Mesenteric fat pad (tissue), 1 donor: ENCODE results near the gene DENND4A. TPM values are rescaled to one million over a fixed set of nuclear protein-coding genes. Genes with fewer than 3 reads are reported as not detected.
"Not testable (repeated sequence)": the region's sequence is repeated elsewhere in the genome, so short reads cannot be mapped to it uniquely, and the experiment has no call there.

Source experiments
- DNase-seq: peaks from one replicate; pipeline ENCODE4 v3.0.0-alpha.2; 2020; ENCODE audit warnings: low spot score
- total RNA-seq: library from RNA; stranded (reverse); fragmentation: NEBNext Ultra II Directional; extraction: Animal tissue kit (Norgen Biotek cat#: 25700); gene quantifications from one replicate; pipeline ENCODE4 v1.2.1, GENCODE V29; 2021
- donor health status: DM: yes; HTN: yes; CAD: no.

The DENND4A gene
- total RNA-seq, 1 donor from 2014 or later = 30.4 TPM

DNA sequence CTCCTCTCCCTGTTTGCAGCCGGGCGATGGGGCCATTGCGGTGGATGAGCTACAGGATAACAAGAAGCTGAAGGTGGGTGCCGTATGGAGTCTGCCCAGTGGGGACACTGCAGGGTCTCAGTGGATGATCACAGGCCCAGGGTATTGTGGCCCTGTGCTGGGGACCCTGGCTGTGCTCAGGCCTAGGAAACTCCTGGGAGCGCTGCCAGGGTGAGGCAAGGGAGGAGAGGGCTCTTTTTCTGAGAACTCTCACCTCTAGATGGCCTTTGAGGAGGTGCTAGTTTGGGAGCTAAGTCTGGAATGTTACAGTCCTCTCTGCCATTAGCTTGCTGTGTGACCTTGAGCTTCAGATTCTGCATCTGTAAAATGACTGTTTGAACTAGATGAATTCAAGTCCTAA is 154.0 kb downstream of the DENND4A start:
- DNase-seq = no peak

DNA sequence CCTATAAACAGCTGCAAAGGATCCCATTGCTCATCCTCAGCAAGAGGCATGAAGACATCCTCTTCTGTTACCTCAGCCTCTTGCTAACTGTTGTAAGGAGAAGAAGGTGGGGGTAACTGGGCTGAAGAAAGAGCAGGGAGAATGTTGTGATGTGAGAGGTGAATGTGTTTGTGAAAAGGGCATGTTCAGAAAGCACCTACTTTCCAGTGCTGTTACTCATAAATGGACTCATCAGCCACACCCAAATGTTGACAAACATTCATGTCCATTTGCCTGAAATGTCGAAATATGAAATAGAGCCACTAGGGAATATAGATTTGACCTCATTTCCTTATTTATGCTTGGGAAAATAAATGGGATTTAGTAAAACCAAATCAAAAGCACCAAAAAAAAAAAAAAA is 157.7 kb downstream of the DENND4A start:
- no peak for DNase-seq

DNA sequence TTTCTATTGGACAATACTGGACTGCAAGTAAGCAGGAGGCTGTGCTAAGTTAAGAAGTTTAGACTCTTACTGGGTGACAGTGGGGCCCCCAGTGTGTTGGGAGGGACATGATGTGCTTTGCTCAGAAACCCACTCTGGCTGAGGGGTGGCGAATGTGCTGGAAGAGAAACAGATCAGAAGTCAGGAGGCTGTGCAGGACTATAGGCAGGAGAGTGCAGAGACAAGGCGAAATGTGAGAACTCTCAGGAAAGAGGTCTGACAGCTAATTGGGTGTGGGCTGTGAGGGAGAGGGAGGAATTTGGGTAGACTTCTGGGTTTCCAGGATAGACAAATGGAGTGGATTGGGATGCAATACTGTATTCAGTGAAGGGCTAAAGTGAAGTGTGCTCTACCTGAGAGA is 158.3 kb downstream of the DENND4A start:
- no peak for DNase-seq

DNA sequence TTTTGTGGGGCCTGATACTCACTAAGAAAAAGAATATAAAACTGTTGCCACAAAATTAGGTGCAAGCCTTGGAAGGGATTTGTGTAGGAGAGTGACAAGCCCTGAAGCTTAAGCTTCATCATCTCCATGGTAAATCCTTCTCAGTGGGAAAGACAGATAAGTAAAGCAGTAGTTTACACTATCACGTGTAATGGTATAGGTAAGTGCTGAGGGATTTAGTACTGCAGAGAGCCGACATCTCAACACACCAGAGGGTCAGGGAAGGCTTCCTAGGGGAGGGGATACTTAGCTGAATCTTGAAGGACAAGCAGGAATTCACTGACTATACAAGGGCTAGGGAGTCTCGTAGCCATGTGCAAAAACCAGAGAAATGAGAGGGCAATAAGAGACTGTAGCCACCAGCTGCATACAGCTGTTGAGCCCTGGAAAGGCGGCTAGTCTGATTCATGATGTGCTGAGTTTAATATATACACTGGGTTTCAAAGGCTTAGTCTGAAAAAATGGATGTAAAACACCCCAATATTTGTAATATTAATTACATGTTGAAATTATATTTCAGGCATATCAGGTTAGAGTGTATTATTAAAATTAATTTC is 159.2 kb downstream of the DENND4A start:
- DNase-seq = no peak

DNA sequence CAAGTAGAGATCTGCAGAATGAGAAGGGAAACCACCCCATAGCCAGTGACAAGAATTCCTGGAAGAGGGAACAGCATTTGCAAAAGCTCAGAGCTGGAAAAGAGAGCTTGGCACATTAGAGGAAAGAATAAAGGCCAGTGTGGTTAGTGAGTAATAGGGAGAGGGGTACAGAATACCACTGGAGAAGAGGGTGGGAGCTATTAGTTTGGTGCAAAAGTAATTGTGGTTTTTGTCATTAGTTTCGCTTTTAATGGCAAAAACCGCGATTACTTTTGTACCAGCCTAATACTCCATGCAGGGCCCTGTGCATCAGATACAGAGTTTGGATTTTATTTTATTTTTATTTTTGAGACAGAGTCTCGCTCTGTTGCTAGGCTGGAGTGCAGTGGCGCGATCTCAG is 160.6 kb downstream of the DENND4A start:
- no peak for DNase-seq

DNA sequence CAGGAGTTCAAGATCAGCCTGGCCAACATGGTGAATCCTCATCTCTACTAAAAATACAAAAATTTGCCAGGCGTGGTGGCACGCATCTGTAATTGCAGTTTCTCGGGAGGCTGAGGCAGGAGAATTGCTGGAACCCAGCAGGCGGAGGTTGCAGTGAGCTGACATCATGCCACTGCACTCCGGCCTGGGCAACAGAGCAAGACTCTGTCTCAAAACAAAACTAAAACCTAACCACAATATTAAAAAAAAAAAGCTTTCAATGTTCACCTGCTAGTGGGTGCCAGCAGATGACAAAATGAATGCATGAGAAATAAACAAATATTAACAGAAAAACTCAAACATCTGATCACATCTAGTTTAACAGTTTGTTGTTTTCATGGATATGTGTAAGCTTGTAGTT is 161.3 kb downstream of the DENND4A start:
- DNase-seq = no peak

DNA sequence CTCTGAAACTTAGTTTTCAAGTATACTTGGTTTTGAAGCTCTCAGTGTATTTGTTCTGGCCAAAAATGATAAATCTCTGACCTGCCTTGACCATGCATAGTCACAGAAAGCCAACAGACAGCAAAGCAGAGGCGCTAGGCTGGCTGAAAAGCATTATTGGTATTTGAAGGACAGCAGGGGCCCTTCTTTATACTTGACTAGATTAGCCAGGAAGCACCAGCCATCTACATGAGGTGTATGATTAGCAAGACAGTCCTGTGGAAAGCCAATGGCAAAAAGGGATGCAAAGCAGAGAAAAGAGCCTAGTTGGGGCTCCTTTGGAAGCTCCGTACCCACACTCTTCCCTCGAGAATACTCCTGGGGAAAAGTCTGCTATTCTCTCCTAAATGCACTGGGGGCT is 162.5 kb downstream of the DENND4A start:
- no peak for DNase-seq

DNA sequence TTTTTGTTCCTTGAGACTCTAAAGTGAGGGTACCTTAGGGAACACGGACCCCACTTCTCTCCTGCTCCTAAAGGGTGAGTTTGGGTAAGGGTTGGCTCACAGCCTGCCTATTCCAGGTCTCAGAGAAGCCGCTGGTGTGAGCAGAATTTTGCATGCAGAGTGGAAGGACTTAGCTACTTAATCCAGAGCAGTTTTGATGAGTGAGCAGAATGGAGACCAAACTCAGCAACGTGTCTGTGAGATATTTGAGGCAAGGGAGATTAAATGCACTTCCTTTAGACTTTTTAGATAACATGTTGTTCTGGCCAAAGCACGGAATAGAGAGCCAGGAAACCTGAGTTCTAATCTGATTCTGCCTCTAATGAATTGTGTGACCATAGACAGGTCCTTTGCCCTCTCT is 165.2 kb downstream of the DENND4A start:
- DNase-seq = no peak

DNA sequence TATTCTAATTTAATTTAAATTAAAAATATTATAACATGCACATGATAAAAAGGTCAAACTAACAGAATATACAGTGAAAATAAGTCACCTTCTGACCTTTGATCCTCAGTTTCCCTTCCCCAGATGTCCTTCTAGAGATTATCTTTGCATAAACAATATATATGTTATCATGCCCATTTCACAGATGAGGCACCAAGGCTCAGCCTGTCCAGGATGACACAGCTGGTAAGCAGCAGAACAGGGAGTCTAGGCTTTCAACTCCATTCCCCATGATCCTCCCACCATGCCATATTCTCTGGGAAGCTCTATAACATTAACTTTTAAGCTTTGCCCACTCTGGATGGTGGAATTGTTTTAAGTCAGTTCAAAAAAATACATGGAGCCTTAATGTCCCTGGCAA is 169.0 kb downstream of the DENND4A start:
- DNase-seq = no peak

DNA sequence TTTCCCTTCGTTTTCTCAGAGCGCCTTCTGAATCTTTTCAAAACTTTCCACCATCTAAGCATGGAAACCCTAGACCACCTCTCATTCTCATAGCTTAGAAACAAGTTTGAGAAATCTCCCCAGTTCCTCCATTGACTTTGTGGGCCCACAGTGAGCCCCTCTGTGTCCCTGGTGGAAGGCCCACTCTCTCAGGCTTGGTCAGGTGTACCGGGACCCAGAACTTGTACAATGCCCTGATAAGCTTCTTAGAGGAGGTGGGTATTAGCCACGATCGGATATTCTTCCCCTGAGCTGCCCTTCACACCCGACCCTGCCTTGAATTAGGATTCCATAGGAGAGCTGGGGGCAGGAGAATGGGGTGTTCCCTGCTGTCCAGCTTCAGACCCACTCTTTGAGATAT is 170.5 kb downstream of the DENND4A start, which contains the start of gene SLC24A1:
TSS of gene SLC24A1 (plus strand) at position 301 of the 400 bp plus-strand sequence. CDS start 2,143 bp downstream, outside the sequence.
- DNase-seq = no peak

DNA sequence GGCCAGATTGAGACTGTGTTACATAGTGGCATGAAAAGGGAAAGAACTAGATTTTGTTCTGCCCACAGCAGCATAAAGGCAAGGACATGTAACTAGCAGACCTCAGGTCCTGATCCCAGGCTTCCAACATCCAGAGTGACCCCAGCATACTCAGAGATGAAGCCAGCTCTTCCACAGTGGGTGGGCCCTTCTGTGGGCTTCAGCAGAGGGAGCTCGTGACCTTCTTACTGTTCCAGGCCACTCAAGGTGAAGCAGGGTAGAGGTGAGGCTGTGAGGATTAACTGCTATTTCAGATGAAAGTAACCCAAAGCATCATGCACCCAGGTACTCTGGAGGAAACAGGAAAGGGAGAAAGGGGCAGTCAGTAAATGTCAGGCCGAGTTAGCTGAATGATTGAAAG is 171.3 kb downstream of the DENND4A start:
- DNase-seq = no peak

DNA sequence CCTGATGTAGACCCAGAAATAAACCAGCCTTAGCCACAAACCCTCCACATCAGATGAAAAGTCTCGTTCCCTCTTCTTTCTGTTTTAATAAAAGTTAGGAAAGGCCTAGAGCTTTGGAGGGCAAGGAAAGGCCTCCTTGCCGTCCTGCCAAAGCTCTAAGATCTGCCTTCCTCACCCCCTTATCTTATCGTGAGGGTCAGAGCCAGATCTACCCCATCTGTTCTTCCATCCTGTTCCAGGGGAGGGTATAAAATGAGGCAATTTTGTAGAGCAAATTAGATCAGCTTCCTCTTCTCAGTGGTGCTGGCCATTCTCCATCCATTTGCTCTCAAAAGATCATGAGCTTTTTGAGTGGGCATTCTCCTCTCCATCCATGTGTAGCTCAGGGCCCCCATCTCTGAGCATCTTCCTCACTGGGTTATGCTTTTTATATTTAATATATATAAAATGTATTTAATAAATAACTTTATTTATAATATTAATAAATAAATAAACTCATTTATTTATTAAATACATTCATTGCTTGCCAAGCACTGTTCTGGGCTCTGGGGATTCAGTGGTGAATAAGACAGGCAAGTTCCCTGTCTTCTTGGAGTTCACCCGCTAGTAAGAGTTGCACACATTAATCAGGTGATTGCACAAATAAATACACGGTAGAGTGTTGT is 172.3 kb downstream of the DENND4A start:
- DNase-seq = no peak

DNA sequence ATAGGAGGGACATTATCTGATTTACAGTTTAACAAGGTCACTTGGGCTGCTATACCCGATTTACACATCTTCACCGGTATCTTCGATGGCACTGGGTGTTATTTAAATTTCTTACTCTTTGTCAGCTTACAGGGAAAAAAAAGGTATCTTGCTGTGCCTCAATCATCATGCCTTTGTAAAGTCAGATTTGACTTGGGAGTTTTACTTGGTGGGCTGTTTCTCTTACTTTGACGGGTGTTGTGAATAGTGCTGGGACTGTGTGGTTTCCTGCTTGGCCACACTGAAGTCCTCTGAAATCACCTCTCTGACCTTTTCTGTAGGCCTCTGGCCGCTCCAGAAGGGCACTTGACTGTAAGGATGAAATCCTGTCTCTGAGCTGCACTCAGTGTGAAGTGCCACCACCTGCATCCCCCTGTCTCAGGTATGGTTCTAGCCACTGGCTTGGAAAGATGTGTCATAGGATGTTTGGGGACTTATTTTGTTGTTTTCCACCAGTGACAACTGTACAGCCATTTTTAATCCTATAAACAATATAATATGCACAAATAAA is 173.5 kb downstream of the DENND4A start:
- no peak for DNase-seq

DNA sequence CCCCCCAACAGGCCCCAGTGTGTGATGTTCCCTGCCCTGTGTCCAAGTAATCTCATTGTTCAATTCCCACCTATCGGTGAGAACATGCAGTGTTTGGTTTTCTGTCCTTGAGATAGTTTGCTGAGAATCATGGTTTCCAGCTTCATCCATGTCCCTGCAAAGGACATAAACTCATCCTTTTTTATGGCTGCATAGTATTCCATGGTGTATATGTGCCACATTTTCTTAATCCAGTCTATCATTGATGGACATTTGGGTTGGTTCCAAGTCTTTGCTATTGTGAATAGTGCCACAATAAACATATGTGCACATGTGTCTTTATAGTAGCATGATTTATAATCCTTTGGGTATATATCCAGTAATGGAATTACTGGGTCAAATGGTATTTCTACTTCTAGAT is 176.2 kb downstream of the DENND4A start:
- not testable (repeated sequence) for DNase-seq

DNA sequence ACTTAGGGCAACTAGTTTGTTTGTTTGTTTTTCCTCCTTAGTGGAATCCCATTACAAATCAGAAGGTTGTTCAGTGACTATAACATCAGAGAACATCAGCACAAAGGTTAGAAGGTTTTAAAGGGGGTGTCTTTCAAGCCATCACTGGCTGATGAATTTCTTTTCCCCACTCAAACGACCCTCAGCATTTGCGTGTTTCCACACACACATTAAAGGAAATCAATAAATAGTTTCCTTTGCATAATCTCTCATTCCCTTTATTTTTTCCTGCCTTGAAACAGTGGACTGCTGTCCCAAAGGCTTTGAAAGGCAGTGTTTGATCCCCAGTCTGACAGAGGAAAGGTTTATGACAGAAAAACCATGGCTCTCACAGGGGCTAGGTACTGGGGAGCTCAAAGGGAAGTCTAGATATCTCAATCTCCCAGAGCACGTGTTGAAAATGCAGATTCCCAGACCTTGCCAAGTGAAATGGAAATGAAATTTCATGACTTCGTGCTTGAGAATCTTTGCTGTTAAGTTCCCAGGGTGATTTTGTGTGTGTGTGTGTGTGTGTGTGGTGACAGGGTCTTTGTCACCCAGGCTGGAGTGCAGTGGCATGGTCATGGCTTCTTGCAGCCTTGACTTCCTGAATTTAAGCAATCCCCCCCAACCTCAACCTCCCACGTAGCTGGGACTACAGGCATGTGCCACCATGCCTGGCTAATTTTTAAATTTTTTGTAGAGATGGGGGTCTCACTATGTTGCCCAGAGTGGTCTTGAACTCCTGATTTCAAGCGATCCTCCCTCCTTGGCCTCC is 178.9 kb downstream of the DENND4A start:
- DNase-seq = no peak

DNA sequence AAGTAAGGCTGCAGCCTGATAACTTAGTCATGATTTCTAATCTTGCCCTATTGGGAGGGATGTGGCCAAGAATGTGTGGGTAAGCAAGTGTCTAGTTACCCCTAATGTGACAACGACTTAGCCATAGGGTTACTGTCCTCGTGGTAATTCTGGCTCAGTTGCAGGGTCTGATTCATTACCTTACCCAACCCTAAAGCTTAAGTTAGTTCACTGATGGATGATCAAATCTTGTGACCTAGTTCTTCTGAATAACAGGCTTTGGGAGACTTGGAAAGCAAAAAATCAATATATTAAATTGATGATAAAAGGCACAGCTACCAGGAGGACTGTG is 179.5 kb downstream of the DENND4A start:
- no peak for DNase-seq

DNA sequence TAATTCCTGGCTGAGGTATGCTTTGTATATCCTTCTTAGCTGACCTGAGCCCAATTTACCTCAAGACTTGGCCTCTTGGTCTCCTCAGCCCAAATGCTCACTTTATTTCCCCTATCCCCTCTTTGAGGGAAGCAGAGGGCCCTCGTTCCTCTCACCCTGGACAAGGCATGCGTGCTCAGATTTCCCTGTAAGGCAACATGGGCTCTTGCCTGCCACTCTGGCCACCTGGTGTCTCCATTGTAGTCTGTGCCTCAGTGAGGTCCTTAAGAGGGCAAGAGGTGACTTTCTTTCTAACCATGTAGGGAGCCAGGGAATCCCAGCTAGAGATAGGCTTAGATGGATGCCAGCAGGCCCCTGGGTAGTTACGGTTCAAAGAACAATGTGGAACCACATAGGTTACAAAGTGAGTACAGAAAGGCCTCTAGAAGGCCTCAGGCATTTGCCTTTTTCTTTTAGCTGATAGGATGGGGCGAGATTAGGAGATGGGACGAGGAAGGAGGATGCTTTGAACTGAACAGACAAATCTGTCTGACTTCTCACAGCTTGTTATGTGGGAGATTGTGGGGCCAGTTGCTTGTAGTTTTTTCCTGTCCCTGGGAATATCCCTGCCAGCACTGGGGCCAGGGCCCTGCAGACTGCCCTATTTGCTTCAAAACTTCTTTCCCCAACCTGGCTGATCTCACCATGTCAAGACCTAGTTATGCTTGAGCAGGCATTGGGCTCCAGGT is 180.0 kb downstream of the DENND4A start:
- no peak for DNase-seq

DNA sequence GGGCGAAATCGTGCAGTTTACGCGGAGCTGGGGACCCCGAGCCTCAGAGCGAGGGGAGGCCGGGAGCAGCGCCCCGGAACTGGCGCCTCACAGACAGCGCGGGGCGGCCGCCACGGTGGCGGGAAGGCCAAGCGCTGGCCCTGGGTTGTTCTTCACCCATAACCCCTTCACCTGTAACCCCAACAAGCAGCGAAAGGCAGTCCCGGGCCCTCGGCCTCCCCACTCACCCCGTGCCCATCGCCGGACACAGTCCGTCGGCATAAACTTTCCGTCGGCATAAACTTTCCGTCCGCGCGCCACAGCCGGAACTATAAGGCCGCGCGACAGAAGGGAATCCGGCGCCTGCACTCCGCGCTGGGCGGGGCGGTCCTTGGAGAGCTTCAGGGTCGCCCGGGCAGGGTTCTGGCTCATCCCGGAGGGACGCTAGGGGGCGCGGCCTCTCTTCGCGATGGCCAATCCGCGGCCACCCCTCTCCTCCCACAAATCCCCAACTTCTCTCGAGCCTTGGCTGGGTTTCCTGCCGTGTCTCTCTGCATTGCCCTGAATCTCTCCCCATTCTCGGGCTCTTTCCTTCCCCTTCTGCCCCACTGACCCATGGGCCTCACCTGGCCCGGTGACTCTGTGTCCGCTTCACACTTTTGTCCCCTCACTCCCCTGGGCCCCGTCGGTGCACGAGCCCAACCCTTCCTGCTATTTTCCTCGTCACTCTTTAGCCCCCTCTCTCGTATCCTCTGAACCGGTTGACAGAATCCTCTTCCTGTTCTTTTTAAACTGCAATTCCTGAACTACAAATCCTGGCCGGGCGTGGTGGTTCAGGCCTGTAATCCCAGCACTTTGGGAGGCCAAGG is 181.0 kb downstream of the DENND4A start, which contains the start of gene INTS14:
TSS of gene INTS14 (minus strand) at position 261 of the 848 bp plus-strand sequence. CDS start 3,751 bp downstream, outside the sequence.
- peak; percentile 98 for DNase-seq
